Dedifferentiated amniotic fluid mesenchymal stem cell (primary cell): ENCODE measurements around the gene SLIT3.
A peak's percentile ranks its signal among the peaks of the same experiment; 100 is the strongest.

Experiments
- DNase-seq: peaks from one replicate; pipeline ENCODE4 v3.0.0-alpha.2; 2016; ENCODE audit errors: extremely low spot score

Gene SLIT3

GRCh38 chr5:169265888-169266287, 35.1 kb downstream of the SLIT3 start:
- DNase-seq = no peak

GRCh38 chr5:169263591-169263990, 37.3 kb downstream of the SLIT3 start:
- no peak for DNase-seq

GRCh38 chr5:169260896-169261569, 39.9 kb downstream of the SLIT3 start:
- DNase-seq = no peak

GRCh38 chr5:169258372-169259000, 42.5 kb downstream of the SLIT3 start:
- DNase-seq = peak; percentile 59

GRCh38 chr5:169256191-169256590, 44.7 kb downstream of the SLIT3 start:
- DNase-seq = no peak

GRCh38 chr5:169253071-169253470, 47.9 kb downstream of the SLIT3 start:
- DNase-seq = no peak

GRCh38 chr5:169251333-169252084, 49.4 kb downstream of the SLIT3 start:
- DNase-seq = no peak

- DNase-seq = no peak
Observed at GRCh38 chr5:169250887-169251286, 50.1 kb downstream of the SLIT3 start.

- DNase-seq = no peak
Observed at GRCh38 chr5:169248996-169249395, 51.9 kb downstream of the SLIT3 start.

GRCh38 chr5:169248550-169248949, 52.4 kb downstream of the SLIT3 start:
- no peak for DNase-seq

- no peak for DNase-seq
Observed at GRCh38 chr5:169244812-169245211, 56.1 kb downstream of the SLIT3 start.

GRCh38 chr5:169243651-169244422, 57.1 kb downstream of the SLIT3 start:
- peak; percentile 30 for DNase-seq

- no peak for DNase-seq
Observed at GRCh38 chr5:169242849-169243186, 58.1 kb downstream of the SLIT3 start.

GRCh38 chr5:169242175-169242848, 58.6 kb downstream of the SLIT3 start:
- DNase-seq = no peak

GRCh38 chr5:169229342-169229892, 71.5 kb downstream of the SLIT3 start:
- DNase-seq = peak; percentile 31

GRCh38 chr5:169226895-169227294, 74.0 kb downstream of the SLIT3 start:
- no peak for DNase-seq

GRCh38 chr5:169225830-169226356, 75.0 kb downstream of the SLIT3 start:
- DNase-seq = no peak

- no peak for DNase-seq
Observed at GRCh38 chr5:169223595-169223953, 77.4 kb downstream of the SLIT3 start.

- no peak for DNase-seq
Observed at GRCh38 chr5:169222934-169223594, 77.9 kb downstream of the SLIT3 start.

- no peak for DNase-seq
Observed at GRCh38 chr5:169221519-169221918, 79.4 kb downstream of the SLIT3 start.

- no peak for DNase-seq
Observed at GRCh38 chr5:169219961-169220360, 81.0 kb downstream of the SLIT3 start.
